Measurements from ENCODE around the gene DLG1.

DLG1 gene

GRCh38 chr3:197027896-197028727, 270.3 kb downstream of the DLG1 start:
- DNase-seq: no peak

GRCh38 chr3:197027151-197027895, 271.1 kb downstream of the DLG1 start:
- DNase-seq: no peak

GRCh38 chr3:197026481-197026866, 271.9 kb downstream of the DLG1 start:
- DNase-seq: no peak

- DNase-seq: no peak
These were observed 272.5 kb downstream of the DLG1 start for GRCh38 chr3:197025736-197026480.

- DNase-seq: no peak
These were observed 273.3 kb downstream of the DLG1 start for GRCh38 chr3:197024881-197025735.

GRCh38 chr3:197023998-197024651, 274.3 kb downstream of the DLG1 start:
- no peak for DNase-seq

GRCh38 chr3:197023241-197023997, 275.0 kb downstream of the DLG1 start:
- peak in 1 of 2 donors; percentile 37 for DNase-seq

GRCh38 chr3:197022405-197023231, 275.8 kb downstream of the DLG1 start:
- no peak for DNase-seq

- no peak for DNase-seq
These were observed 276.5 kb downstream of the DLG1 start for GRCh38 chr3:197021729-197022404.

GRCh38 chr3:197021231-197021630, 277.2 kb downstream of the DLG1 start:
- DNase-seq: no peak

- no peak for DNase-seq
These were observed 278.9 kb downstream of the DLG1 start for GRCh38 chr3:197019535-197019934.

- DNase-seq: no peak
These were observed 279.4 kb downstream of the DLG1 start for GRCh38 chr3:197019021-197019420.

GRCh38 chr3:197017003-197017402, 281.4 kb downstream of the DLG1 start:
- no peak for DNase-seq

GRCh38 chr3:197015790-197016736, 282.3 kb downstream of the DLG1 start:
- no peak for DNase-seq

- DNase-seq: no peak
These were observed 283.4 kb downstream of the DLG1 start for GRCh38 chr3:197014942-197015575.

- no peak for DNase-seq
These were observed 284.4 kb downstream of the DLG1 start for GRCh38 chr3:197014024-197014423.

- no peak for DNase-seq
These were observed 285.9 kb downstream of the DLG1 start for GRCh38 chr3:197012540-197012883.

All from CD4-positive, alpha-beta T cell treated with Interferon alpha-2 for 1 hour (primary cell).